ENCODE measurements around the gene KIAA1328. TPM values are rescaled to one million over a fixed set of nuclear protein-coding genes. Genes with fewer than 3 reads are reported as not detected.

KIAA1328 gene
- total and polyA plus RNA-seq, 9 of the 15 experiments (the other 6 are each of a cell fraction or from before 2014, with no cell fraction given): 4.0 to 8.6 (median 7.4) TPM

- TF ChIP-seq ZBTB43 (CRISPR knock-in tag; IDR thresholded peaks at IDR 0.05) (no peak), TCF7L2 (IDR thresholded peaks at IDR 0.05; ENCODE audit: low read depth, low read length) (no peak), FOXA3 (CRISPR knock-in tag; conservative IDR thresholded peaks at IDR 0.05 in 1 of 2, IDR thresholded peaks at IDR 0.05 in 1 of 2) (no peak), STAT5A (IDR thresholded peaks at IDR 0.05; ENCODE audit: borderline replicate concordance, low read length) (no peak), SIX5 (IDR thresholded peaks at IDR 0.05; ENCODE audit: borderline replicate concordance in 1 of 2, insufficient read depth in 1 of 2, low read depth in 1 of 2, low read length in 2 of 2) (no peak), PPARD (CRISPR knock-in tag; IDR thresholded peaks at IDR 0.05) (no peak), EGR1 (conservative IDR thresholded peaks at IDR 0.05) (no peak), TOE1 (IDR thresholded peaks at IDR 0.05; ENCODE audit: borderline replicate concordance) (no peak), TOE1 (CRISPR knock-in tag; IDR thresholded peaks at IDR 0.05; ENCODE audit: borderline replicate concordance, low read depth) (no peak)
- TF ChIP-seq, protein P1, sequence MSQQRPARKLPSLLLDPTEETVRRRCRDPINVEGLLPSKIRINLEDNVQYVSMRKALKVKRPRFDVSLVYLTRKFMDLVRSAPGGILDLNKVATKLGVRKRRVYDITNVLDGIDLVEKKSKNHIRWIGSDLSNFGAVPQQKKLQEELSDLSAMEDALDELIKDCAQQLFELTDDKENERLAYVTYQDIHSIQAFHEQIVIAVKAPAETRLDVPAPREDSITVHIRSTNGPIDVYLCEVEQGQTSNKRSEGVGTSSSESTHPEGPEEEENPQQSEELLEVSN (IDR thresholded peaks at IDR 0.05; ENCODE audit: borderline replicate concordance in 1 of 2, extremely low read depth in 1 of 2, insufficient read depth in 1 of 2, insufficient read length in 1 of 2, low read depth in 1 of 2, low read length in 1 of 2, poor library complexity in 1 of 2, severe bottlenecking in 1 of 2): no peak
- TF ChIP-seq, protein P2, sequence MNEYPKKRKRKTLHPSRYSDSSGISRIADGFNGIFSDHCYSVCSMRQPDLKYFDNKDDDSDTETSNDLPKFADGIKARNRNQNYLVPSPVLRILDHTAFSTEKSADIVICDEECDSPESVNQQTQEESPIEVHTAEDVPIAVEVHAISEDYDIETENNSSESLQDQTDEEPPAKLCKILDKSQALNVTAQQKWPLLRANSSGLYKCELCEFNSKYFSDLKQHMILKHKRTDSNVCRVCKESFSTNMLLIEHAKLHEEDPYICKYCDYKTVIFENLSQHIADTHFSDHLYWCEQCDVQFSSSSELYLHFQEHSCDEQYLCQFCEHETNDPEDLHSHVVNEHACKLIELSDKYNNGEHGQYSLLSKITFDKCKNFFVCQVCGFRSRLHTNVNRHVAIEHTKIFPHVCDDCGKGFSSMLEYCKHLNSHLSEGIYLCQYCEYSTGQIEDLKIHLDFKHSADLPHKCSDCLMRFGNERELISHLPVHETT (CRISPR knock-in tag; conservative IDR thresholded peaks at IDR 0.05 in 1 of 2, IDR thresholded peaks at IDR 0.05 in 1 of 2): no peak
- TF ChIP-seq, protein P3, sequence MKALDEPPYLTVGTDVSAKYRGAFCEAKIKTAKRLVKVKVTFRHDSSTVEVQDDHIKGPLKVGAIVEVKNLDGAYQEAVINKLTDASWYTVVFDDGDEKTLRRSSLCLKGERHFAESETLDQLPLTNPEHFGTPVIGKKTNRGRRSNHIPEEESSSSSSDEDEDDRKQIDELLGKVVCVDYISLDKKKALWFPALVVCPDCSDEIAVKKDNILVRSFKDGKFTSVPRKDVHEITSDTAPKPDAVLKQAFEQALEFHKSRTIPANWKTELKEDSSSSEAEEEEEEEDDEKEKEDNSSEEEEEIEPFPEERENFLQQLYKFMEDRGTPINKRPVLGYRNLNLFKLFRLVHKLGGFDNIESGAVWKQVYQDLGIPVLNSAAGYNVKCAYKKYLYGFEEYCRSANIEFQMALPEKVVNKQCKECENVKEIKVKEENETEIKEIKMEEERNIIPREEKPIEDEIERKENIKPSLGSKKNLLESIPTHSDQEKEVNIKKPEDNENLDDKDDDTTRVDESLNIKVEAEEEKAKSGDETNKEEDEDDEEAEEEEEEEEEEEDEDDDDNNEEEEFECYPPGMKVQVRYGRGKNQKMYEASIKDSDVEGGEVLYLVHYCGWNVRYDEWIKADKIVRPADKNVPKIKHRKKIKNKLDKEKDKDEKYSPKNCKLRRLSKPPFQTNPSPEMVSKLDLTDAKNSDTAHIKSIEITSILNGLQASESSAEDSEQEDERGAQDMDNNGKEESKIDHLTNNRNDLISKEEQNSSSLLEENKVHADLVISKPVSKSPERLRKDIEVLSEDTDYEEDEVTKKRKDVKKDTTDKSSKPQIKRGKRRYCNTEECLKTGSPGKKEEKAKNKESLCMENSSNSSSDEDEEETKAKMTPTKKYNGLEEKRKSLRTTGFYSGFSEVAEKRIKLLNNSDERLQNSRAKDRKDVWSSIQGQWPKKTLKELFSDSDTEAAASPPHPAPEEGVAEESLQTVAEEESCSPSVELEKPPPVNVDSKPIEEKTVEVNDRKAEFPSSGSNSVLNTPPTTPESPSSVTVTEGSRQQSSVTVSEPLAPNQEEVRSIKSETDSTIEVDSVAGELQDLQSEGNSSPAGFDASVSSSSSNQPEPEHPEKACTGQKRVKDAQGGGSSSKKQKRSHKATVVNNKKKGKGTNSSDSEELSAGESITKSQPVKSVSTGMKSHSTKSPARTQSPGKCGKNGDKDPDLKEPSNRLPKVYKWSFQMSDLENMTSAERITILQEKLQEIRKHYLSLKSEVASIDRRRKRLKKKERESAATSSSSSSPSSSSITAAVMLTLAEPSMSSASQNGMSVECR (CRISPR knock-in tag; IDR thresholded peaks at IDR 0.05): no peak
Observed at GRCh38 chr18:36782710-36783109, 46.2 kb upstream of the KIAA1328 start (continued).

All from K562 (cell line).